Measurements from ENCODE around the gene GUCY2D. TPM values are rescaled to one million over a fixed set of nuclear protein-coding genes. Genes with fewer than 3 reads are reported as not detected.

The GUCY2D gene
- total RNA-seq, 6 donors from 2014 or later: 2.6 to 5.0 (median 3.8) TPM; not detected in 3

DNA sequence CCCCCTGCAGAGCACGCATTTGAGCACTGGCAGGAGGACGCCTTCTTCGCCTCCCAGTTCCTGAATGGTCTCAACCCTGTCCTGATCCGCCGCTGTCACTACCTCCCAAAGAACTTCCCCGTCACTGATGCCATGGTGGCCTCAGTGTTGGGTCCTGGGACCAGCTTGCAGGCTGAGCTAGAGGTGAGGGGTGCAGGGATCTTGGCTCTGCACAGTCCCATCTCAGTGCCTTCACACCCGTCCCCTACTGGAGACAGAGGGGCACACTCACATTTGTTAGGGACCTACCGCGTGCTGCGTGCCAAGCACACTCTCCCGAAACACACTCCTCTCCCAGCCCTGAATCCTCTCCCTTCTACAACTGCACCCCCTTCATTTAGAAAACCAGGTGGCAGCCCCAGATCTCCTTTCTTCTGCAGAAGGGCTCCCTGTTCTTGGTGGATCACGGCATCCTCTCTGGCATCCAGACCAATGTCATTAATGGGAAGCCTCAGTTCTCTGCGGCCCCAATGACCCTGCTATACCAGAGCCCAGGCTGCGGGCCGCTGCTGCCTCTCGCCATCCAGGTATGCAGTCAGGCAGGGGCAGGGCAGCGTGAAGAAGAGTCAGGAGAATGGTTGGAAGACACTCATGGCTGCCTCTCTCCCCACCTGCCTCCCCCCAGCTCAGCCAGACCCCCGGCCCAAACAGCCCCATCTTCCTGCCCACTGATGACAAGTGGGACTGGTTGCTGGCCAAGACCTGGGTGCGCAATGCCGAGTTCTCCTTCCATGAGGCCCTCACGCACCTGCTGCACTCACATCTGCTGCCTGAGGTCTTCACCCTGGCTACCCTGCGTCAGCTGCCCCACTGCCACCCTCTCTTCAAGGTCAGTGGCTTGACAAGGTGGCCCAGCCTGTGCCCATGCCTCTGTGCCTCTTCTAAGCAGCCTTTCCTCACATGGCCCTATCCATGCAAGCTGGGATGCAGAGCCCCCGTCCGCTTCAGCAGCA is 42.7 kb downstream of the GUCY2D start:
- Histone ChIP-seq H3K36me3 (no peaks in the 10 kb centered on the region), H3K27me3 (no peaks in the 10 kb centered on the region), H3K9me3 (no peaks in the 10 kb centered on the region), H3K27ac (no peak overlapping the region), H3K4me3 (no peak overlapping the region), H3K4me1 (peaks cover 12 to 20% (median 15%) of the 10 kb centered on the region in 4 donors)
- peak in 1 of 2 donors; percentile 61 for DNase-seq
- 79 to 81% methylated on average over 14 to 23 of the region's 24 CpGs for WGBS, 2 donors
- no peak for TF ChIP-seq EP300 (IDR thresholded peaks at IDR 0.05)
- TF ChIP-seq POLR2A (IDR thresholded peaks at IDR 0.05): peak in 1 of 4 donors; percentile 16
- TF ChIP-seq, protein P1, sequence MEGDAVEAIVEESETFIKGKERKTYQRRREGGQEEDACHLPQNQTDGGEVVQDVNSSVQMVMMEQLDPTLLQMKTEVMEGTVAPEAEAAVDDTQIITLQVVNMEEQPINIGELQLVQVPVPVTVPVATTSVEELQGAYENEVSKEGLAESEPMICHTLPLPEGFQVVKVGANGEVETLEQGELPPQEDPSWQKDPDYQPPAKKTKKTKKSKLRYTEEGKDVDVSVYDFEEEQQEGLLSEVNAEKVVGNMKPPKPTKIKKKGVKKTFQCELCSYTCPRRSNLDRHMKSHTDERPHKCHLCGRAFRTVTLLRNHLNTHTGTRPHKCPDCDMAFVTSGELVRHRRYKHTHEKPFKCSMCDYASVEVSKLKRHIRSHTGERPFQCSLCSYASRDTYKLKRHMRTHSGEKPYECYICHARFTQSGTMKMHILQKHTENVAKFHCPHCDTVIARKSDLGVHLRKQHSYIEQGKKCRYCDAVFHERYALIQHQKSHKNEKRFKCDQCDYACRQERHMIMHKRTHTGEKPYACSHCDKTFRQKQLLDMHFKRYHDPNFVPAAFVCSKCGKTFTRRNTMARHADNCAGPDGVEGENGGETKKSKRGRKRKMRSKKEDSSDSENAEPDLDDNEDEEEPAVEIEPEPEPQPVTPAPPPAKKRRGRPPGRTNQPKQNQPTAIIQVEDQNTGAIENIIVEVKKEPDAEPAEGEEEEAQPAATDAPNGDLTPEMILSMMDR (IDR thresholded peaks at IDR 0.05): no peak
- TF ChIP-seq POLR2AphosphoS5 (IDR thresholded peaks at IDR 0.05): no peak
- no peak for ATAC-seq (ENCODE audit: low FRiP score in 2 of 2)

GRCh38 chr17:8046306-8046928 is 44.0 kb downstream of the GUCY2D start:
- no peaks in the 10 kb centered on the region for H3K27me3 ChIP-seq
- H3K4me1 ChIP-seq: peaks cover 8 to 14% (median 10%) of the 10 kb centered on the region in 4 donors
- WGBS, 2 donors: 91 to 96% methylated on average over 6 to 11 of the region's 11 CpGs
- DNase-seq (no peak), ATAC-seq (ENCODE audit: low FRiP score in 2 of 2) (no peak)
- H3K36me3 ChIP-seq: no peaks in the 10 kb centered on the region
- H3K27ac ChIP-seq: no peak overlapping the region
- no peak overlapping the region for H3K4me3 ChIP-seq
- no peaks in the 10 kb centered on the region for H3K9me3 ChIP-seq
- TF ChIP-seq EP300 (IDR thresholded peaks at IDR 0.05) (no peak), POLR2AphosphoS5 (IDR thresholded peaks at IDR 0.05) (no peak), POLR2A (IDR thresholded peaks at IDR 0.05) (no peak)
- TF ChIP-seq, protein P1 (IDR thresholded peaks at IDR 0.05): no peak

DNA sequence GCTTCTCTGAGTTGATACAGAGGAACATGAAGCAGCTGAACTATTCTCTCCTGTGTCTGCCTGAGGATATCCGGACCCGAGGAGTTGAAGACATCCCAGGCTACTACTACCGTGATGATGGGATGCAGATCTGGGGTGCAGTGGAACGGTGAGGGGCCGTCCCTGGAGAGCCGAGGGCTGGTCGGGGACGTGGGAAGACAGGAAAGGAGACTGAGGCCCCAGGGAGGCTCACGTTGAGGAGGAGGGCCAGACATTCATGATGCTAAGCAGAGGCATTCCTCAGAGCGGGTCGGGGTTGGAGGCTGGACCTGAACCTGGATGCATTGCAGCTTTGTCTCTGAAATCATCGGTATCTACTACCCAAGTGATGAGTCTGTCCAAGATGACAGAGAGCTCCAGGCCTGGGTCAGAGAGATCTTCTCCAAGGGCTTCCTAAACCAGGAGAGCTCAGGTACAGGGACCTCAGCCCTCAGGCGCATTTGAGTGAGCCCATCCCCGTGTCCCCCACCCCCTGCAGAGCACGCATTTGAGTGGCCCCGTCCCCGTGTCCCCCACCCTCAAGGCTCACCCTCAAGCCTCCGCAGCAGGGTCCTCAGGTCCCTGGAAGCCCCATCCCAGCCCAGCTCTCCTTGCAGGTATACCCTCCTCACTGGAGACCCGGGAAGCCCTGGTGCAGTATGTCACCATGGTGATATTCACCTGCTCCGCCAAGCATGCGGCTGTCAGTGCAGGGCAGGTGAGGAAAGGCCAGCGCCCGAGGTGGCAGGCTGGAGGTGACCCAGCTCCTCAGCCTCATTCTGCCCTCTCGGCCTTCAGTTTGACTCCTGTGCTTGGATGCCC is 44.7 kb downstream of the GUCY2D start:
- ATAC-seq (ENCODE audit: low FRiP score in 2 of 2): no peak
- peak in 1 of 2 donors; percentile 52 for DNase-seq
- Histone ChIP-seq H3K27me3 (no peaks in the 10 kb centered on the region), H3K9me3 (no peaks in the 10 kb centered on the region), H3K36me3 (no peaks in the 10 kb centered on the region), H3K4me3 (no peak overlapping the region), H3K27ac (no peak overlapping the region), H3K4me1 (peaks cover 2 to 7% (median 4%) of the 10 kb centered on the region in 4 donors)
- WGBS, 2 donors: 80 to 89% methylated on average over 16 to 19 of the region's 24 CpGs
- TF ChIP-seq POLR2A (IDR thresholded peaks at IDR 0.05) (no peak), EP300 (IDR thresholded peaks at IDR 0.05) (no peak), POLR2AphosphoS5 (IDR thresholded peaks at IDR 0.05) (no peak)
- TF ChIP-seq, protein P1 (IDR thresholded peaks at IDR 0.05): no peak

- Histone ChIP-seq H3K4me1 (peaks cover 0 to under 1% (median 0%) of the 10 kb centered on the region in 4 donors), H3K4me3 (no peak overlapping the region), H3K36me3 (no peaks in the 10 kb centered on the region), H3K27me3 (no peaks in the 10 kb centered on the region), H3K27ac (no peak overlapping the region), H3K9me3 (no peaks in the 10 kb centered on the region)
- TF ChIP-seq, protein P1 (IDR thresholded peaks at IDR 0.05): no peak
- no peak for TF ChIP-seq POLR2A (IDR thresholded peaks at IDR 0.05)
- DNase-seq (no peak), ATAC-seq (ENCODE audit: low FRiP score in 2 of 2) (no peak)
- 93 to 94% methylated on average over 2 to 4 of the region's 4 CpGs for WGBS, 2 donors
Observed at GRCh38 chr17:8047769-8048110, 45.3 kb downstream of the GUCY2D start.

All from upper lobe of left lung (tissue), 6 donors.